Gastroesophageal sphincter (tissue), 4 donors: ENCODE measurements around the gene RTF1. TPM values are rescaled to one million over a fixed set of nuclear protein-coding genes. Genes with fewer than 3 reads are reported as not detected.
A peak's percentile ranks its signal among the peaks of the same experiment; 100 is the strongest.

Source experiments
- ATAC-seq: fragments of 150-250 bp; one replicate; pipeline ENCODE4 v1.9.1; 2016; ENCODE audit warnings: mild to moderate bottlenecking, moderate library complexity
- H3K27ac ChIP-seq, 4 donors: fragments of 200-600 bp; sonication (generic) in 3 of 4; 1 replicate in 3 of 4; 2 replicates in 1 of 4; pipeline ENCODE4 v1.5.1; 2016 to 2019
- H3K27me3 ChIP-seq: fragments of 200-600 bp; sonication (generic); one replicate; pipeline ENCODE4 v1.5.1; 2019
- H3K36me3 ChIP-seq, 2 donors: fragments of 200-600 bp; sonication (generic); one replicate each; pipeline ENCODE4 v1.5.1; 2019; ENCODE audit warnings: control low read depth in 1 of 2
- H3K4me1 ChIP-seq, 3 donors: fragments of 200-600 bp; sonication (generic); 1 replicate in 2 of 3; 2 replicates in 1 of 3; pipeline ENCODE4 v1.5.1; 2016 to 2019; ENCODE audit warnings: control low read depth in 2 of 3
- H3K4me3 ChIP-seq, 2 donors: fragments of 200-600 bp; sonication (generic); one replicate each; pipeline ENCODE4 v1.5.1; 2019; ENCODE audit warnings: mild to moderate bottlenecking in 1 of 2, moderate library complexity in 1 of 2
- H3K9me3 ChIP-seq, 3 donors: fragments of 200-600 bp; sonication (generic); one replicate each; pipeline ENCODE4 v1.5.1; 2017 to 2019; ENCODE audit warnings: control low read depth in 2 of 3
- CTCF ChIP-seq, 4 experiments: fragments of 200-600 bp in 2 of 4; fragments of 450-650 bp in 2 of 4; sonication (generic) in 1 of 4; IDR thresholded peaks; one replicate each; pipeline ENCODE4 v1.5.1; 2017 to 2019; ENCODE audit warnings: antibody characterized with exemption in 4 of 4, mild to moderate bottlenecking in 2 of 4, moderate library complexity in 2 of 4
- EP300 ChIP-seq: sonication (generic); formaldehyde crosslinking; IDR thresholded peaks from one replicate; pipeline ENCODE4 v1.6.1; 2017; ENCODE audit warnings: antibody characterized with exemption, mild to moderate bottlenecking
- POLR2A ChIP-seq, 2 donors: fragments of 450-650 bp; IDR thresholded peaks; one replicate each; pipeline ENCODE4 v1.6.1; 2017; ENCODE audit warnings: antibody characterized with exemption in 2 of 2, mild to moderate bottlenecking in 2 of 2, moderate library complexity in 1 of 2
- POLR2AphosphoS5 ChIP-seq: sonication (generic); formaldehyde crosslinking; IDR thresholded peaks from one replicate; pipeline ENCODE4 v1.6.1; 2017; ENCODE audit warnings: antibody characterized with exemption
- WGBS, 2 donors: methylation state at CpG; one replicate each; pipeline ENCODE4 v1.1.5; 2018; ENCODE audit warnings: low coverage in 1 of 2; 5-methylcytosine and 5-hydroxymethylcytosine counted together
- total RNA-seq, 4 donors: library from RNA; depleted of rRNA; stranded (reverse); fragments of >200 nt; gene quantifications; one replicate each; pipeline ENCODE4 v1.1.0, GENCODE V29; 2016

RTF1 gene
- total RNA-seq, 4 donors from 2014 or later: 31.9 to 53.2 (median 34.8) TPM

- no peaks in the 10 kb centered on the region for H3K27me3 ChIP-seq
- H3K9me3 ChIP-seq: no peaks in the 10 kb centered on the region
- WGBS, 2 donors: 97 to 100% methylated on average over 1 to 2 of the region's 2 CpGs
- no peaks in the 10 kb centered on the region for H3K4me1 ChIP-seq
- TF ChIP-seq EP300 (no peak), POLR2AphosphoS5 (no peak), CTCF (IDR thresholded peaks at IDR 0.05) (no peak), POLR2A (IDR thresholded peaks at IDR 0.05) (no peak)
- H3K36me3 ChIP-seq: peaks cover 0 to 94% of the 10 kb centered on the region in 2 donors
- no peak for ATAC-seq
- no peak overlapping the region for H3K27ac ChIP-seq
- H3K4me3 ChIP-seq: no peak overlapping the region
Measured at GRCh38 chr15:41392659-41393058, 24.2 kb upstream of the RTF1 start.

- H3K4me1 ChIP-seq: no peaks in the 10 kb centered on the region
- WGBS, 2 donors: 92 to 100% methylated on average over 3 to 4 of the region's 4 CpGs
Measured at GRCh38 chr15:41394924-41395323, 22.0 kb upstream of the RTF1 start.

GRCh38 chr15:41396111-41396510, 20.8 kb upstream of the RTF1 start:
- H3K4me3 ChIP-seq: no peak overlapping the region
- H3K27me3 ChIP-seq: no peaks in the 10 kb centered on the region
- ATAC-seq: no peak
- no peaks in the 10 kb centered on the region for H3K9me3 ChIP-seq
- TF ChIP-seq EP300 (no peak), POLR2A (IDR thresholded peaks at IDR 0.05) (no peak), POLR2AphosphoS5 (no peak), CTCF (IDR thresholded peaks at IDR 0.05) (no peak)
- peaks cover 0 to 5% (median 0%) of the 10 kb centered on the region in 3 donors for H3K4me1 ChIP-seq
- H3K36me3 ChIP-seq: peaks cover 0 to 61% of the 10 kb centered on the region in 2 donors
- H3K27ac ChIP-seq: no peak overlapping the region
- WGBS, 2 donors: 86 to 95% methylated on average over 3 of the region's 3 CpGs

More at GRCh38 chr15:41394924-41395323, 22.0 kb upstream of the RTF1 start:
- no peaks in the 10 kb centered on the region for H3K27me3 ChIP-seq
- no peak for ATAC-seq
- TF ChIP-seq POLR2AphosphoS5 (no peak), EP300 (no peak), POLR2A (IDR thresholded peaks at IDR 0.05) (no peak), CTCF (IDR thresholded peaks at IDR 0.05) (no peak)
- no peaks in the 10 kb centered on the region for H3K9me3 ChIP-seq
- no peak overlapping the region for H3K27ac ChIP-seq
- no peak overlapping the region for H3K4me3 ChIP-seq
- H3K36me3 ChIP-seq: peaks cover 0 to 72% of the 10 kb centered on the region in 2 donors

GRCh38 chr15:41401904-41402267, 15.0 kb upstream of the RTF1 start:
- peak overlapping the region; percentile 76 to 90 (median 82) for H3K27ac ChIP-seq
- H3K36me3 ChIP-seq: peaks cover 0 to 4% of the 10 kb centered on the region in 2 donors
- no peaks in the 10 kb centered on the region for H3K9me3 ChIP-seq
- TF ChIP-seq CTCF (IDR thresholded peaks at IDR 0.05) (no peak), POLR2A (IDR thresholded peaks at IDR 0.05) (no peak), POLR2AphosphoS5 (no peak), EP300 (no peak)
- peak overlapping the region; percentile 63 to 98 for H3K4me3 ChIP-seq
- peaks cover 0 to 18% (median 4%) of the 10 kb centered on the region in 3 donors for H3K4me1 ChIP-seq
- H3K27me3 ChIP-seq: no peaks in the 10 kb centered on the region
- 6 to 16% methylated on average over 5 to 6 of the region's 9 CpGs for WGBS, 2 donors
- ATAC-seq: no peak

GRCh38 chr15:41407341-41407740, 9.6 kb upstream of the RTF1 start:
- Histone ChIP-seq H3K9me3 (no peaks in the 10 kb centered on the region), H3K27ac (no peak overlapping the region), H3K4me3 (no peak overlapping the region), H3K27me3 (no peaks in the 10 kb centered on the region), H3K36me3 (no peaks in the 10 kb centered on the region), H3K4me1 (peaks cover 0 to 7% (median 0%) of the 10 kb centered on the region in 3 donors)
- TF ChIP-seq POLR2A (IDR thresholded peaks at IDR 0.05) (no peak), POLR2AphosphoS5 (no peak), EP300 (no peak), CTCF (IDR thresholded peaks at IDR 0.05) (no peak)
- WGBS, 2 donors: 80 to 83% methylated on average over 5 of the region's 5 CpGs
- ATAC-seq: no peak
